K562 (cell line): ENCODE results near the gene BORCS8. TPM values are rescaled to one million over a fixed set of nuclear protein-coding genes. Genes with fewer than 3 reads are reported as not detected.
A peak's percentile ranks its signal among the peaks of the same experiment; 100 is the strongest.

Experiments
- ATF1 ChIP-seq, 2 experiments: fragments of 450-650 bp in 1 of 2; IDR thresholded peaks; 2 replicates each; pipeline ENCODE4 v1.6.1; 2016; ENCODE audit warnings: missing compliant biosample characterization in 1 of 2, missing genetic modification characterization in 1 of 2
- ATF7 ChIP-seq: fragments of 450-650 bp; IDR thresholded peaks from 2 replicates; pipeline ENCODE4 v1.7.1; 2014; ENCODE audit warnings: mild to moderate bottlenecking, moderate library complexity
- EGR1 ChIP-seq: fragments of 450-650 bp; conservative IDR thresholded peaks from 2 replicates; pipeline ENCODE4 v1.6.1; 2017; ENCODE audit warnings: mild to moderate bottlenecking
- FOXJ2 ChIP-seq: fragments of 200-800 bp; sonication (Bioruptor generic); IDR thresholded peaks from 2 replicates; pipeline ENCODE4 v1.6.1; 2016; ENCODE audit warnings: missing genetic modification characterization, missing compliant biosample characterization
- POLR2A ChIP-seq: fragments of 450-650 bp; conservative IDR thresholded peaks from 2 replicates; pipeline ENCODE4 v1.6.1; 2016
- RBM22 ChIP-seq: fragments of 200-400 bp; formaldehyde crosslinking; IDR thresholded peaks from 2 replicates; pipeline ENCODE4 v1.6.1; 2018; ENCODE audit warnings: low read length, low read depth; ENCODE audit not compliant: poor library complexity, severe bottlenecking
- SMAD4 ChIP-seq: fragments of 250-450 bp; sonication (Bioruptor Pico); conservative IDR thresholded peaks from 2 replicates; pipeline ENCODE4 v1.8.0; 2021; ENCODE audit warnings: inconsistent platforms, mild to moderate bottlenecking, moderate library complexity
- polyA plus RNA-seq, 8 experiments: library from polyadenylated mRNA; depleted of rRNA in 4 of 8; stranded (reverse) in 5 of 8; unstranded in 3 of 8; fragments of >200 nt; fragmentation: Nextera tagmentation in 2 of 8; fragmentation: Illumina TruSeq in 1 of 8; extraction: Ambion mirVana in 2 of 8; extraction: Trizol in 1 of 8; gene quantifications; 2 replicates each; pipeline versions ENCODE4 v1.2.1 to v1.2.3, GENCODE V29; 2011 to 2014; ENCODE audit warnings: inconsistent platforms in 1 of 8, missing spikeins in 1 of 8
- total RNA-seq, 7 experiments: library from RNA; depleted of rRNA in 6 of 7; stranded (reverse); fragments of >200 nt in 6 of 7; fragmentation: Illumina TruSeq in 2 of 7; extraction: Trizol in 2 of 7; gene quantifications; 2 replicates each; pipeline versions ENCODE4 v1.2.1 to v1.2.3, GENCODE V29; 2011 to 2021; ENCODE audit warnings: low replicate concordance in 1 of 7
- TF ChIP-seq, protein P1 (sequence below): sonication (generic); formaldehyde crosslinking; IDR thresholded peaks from 2 replicates; pipeline ENCODE4 v1.8.1; 2023; ENCODE audit warnings: mild to moderate bottlenecking, missing genetic modification reagents
- TF ChIP-seq, protein P2 (sequence below): fragments of 250-450 bp; sonication (Bioruptor Pico); IDR thresholded peaks from 2 replicates; pipeline ENCODE4 v1.8.0; 2022; ENCODE audit warnings: inconsistent platforms
- TF ChIP-seq, protein P3 (sequence below), 2 experiments: fragments of 250-450 bp in 1 of 2; fragments of 450-650 bp in 1 of 2; sonication (Bioruptor Pico) in 1 of 2; IDR thresholded peaks; 2 replicates each; pipeline versions ENCODE4 v1.6.1 to v1.8.0; 2016 to 2021; ENCODE audit warnings: mild to moderate bottlenecking in 2 of 2, moderate library complexity in 2 of 2, missing compliant biosample characterization in 1 of 2, missing genetic modification characterization in 1 of 2
- TF ChIP-seq, protein P4 (sequence below): fragments of 450-650 bp; formaldehyde crosslinking; conservative IDR thresholded peaks from 2 replicates; pipeline ENCODE4 v1.4.0; 2022; ENCODE audit warnings: mild to moderate bottlenecking, missing genetic modification characterization
- TF ChIP-seq, protein P5 (sequence below), 2 experiments: fragments of 450-650 bp; formaldehyde crosslinking in 1 of 2; IDR thresholded peaks; 2 replicates each; pipeline versions ENCODE4 v1.4.0 to v1.6.1; 2014 to 2020; ENCODE audit warnings: mild to moderate bottlenecking in 2 of 2, borderline replicate concordance in 1 of 2, low read depth in 1 of 2

Gene BORCS8
- total and polyA plus RNA-seq, 9 of the 15 experiments (the other 6 are each of a cell fraction or from before 2014, with no cell fraction given): 4.6 to 33.6 (median 16.3) TPM

DNA sequence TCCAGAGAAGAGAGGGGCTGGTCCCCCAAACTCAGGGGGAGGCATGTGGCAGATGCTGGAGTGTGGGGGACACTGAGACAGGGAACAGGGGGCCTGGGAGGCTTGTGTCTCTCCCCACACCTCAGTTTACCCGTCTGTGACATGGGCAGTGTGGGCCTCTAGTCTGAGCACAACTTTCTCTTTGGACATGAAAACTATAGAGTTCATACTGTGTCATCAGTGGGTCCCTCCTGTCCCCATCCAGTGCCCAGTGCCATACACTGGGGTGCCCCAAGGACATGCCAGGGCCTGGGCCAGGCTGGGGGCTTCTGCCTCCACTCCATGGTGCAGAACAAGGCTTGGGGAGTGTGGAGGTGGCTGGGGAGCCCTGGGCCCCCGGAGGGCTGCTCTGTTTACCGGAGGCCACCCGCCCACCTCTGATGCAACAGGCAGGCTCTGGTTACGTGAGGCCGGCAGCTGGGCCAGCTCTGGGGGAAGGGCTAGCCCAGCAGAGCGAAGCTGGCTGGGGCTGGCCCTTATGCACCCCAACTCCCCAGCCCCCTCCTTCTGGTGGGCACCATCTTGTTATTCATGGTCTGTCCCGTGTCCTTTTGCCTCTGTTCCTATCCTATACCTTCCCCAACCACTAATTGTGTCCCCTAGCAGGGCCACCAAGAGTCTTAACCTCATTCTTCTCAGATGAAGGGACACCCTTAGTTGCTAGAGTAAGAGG lies 20.0 kb downstream of the BORCS8 start (continued):
- TF ChIP-seq, protein P1, sequence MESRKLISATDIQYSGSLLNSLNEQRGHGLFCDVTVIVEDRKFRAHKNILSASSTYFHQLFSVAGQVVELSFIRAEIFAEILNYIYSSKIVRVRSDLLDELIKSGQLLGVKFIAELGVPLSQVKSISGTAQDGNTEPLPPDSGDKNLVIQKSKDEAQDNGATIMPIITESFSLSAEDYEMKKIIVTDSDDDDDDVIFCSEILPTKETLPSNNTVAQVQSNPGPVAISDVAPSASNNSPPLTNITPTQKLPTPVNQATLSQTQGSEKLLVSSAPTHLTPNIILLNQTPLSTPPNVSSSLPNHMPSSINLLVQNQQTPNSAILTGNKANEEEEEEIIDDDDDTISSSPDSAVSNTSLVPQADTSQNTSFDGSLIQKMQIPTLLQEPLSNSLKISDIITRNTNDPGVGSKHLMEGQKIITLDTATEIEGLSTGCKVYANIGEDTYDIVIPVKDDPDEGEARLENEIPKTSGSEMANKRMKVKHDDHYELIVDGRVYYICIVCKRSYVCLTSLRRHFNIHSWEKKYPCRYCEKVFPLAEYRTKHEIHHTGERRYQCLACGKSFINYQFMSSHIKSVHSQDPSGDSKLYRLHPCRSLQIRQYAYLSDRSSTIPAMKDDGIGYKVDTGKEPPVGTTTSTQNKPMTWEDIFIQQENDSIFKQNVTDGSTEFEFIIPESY (CRISPR knock-in tag): peak; percentile 57; the same call in 1 of the 2 replicates
- TF ChIP-seq, protein P2, sequence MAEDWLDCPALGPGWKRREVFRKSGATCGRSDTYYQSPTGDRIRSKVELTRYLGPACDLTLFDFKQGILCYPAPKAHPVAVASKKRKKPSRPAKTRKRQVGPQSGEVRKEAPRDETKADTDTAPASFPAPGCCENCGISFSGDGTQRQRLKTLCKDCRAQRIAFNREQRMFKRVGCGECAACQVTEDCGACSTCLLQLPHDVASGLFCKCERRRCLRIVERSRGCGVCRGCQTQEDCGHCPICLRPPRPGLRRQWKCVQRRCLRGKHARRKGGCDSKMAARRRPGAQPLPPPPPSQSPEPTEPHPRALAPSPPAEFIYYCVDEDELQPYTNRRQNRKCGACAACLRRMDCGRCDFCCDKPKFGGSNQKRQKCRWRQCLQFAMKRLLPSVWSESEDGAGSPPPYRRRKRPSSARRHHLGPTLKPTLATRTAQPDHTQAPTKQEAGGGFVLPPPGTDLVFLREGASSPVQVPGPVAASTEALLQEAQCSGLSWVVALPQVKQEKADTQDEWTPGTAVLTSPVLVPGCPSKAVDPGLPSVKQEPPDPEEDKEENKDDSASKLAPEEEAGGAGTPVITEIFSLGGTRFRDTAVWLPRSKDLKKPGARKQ (CRISPR knock-in tag): no peak
- TF ChIP-seq, protein P3, sequence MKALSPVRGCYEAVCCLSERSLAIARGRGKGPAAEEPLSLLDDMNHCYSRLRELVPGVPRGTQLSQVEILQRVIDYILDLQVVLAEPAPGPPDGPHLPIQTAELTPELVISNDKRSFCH (CRISPR knock-in tag; IDR thresholded peaks at IDR 0.05): no peak
- TF ChIP-seq, protein P3 (tag; IDR thresholded peaks at IDR 0.05): peak; percentile 34; the same call in 1 of the 2 replicates
- TF ChIP-seq ATF7 (peak; percentile 69; the same call in 1 of the 2 replicates), RBM22 (peak; percentile 55), ATF1 (CRISPR knock-in tag; IDR thresholded peaks at IDR 0.05) (no peak), ATF1 (tag; IDR thresholded peaks at IDR 0.05) (peak; percentile 41), FOXJ2 (tag) (peak; percentile 56; the same call in 1 of the 2 replicates), EGR1 (peak; percentile 83), SMAD4 (CRISPR knock-in tag) (peak; percentile 67), POLR2A (0 out of 2 replicates have a peak, but pooled peaks have one; percentile 8)
- TF ChIP-seq, protein P4, sequence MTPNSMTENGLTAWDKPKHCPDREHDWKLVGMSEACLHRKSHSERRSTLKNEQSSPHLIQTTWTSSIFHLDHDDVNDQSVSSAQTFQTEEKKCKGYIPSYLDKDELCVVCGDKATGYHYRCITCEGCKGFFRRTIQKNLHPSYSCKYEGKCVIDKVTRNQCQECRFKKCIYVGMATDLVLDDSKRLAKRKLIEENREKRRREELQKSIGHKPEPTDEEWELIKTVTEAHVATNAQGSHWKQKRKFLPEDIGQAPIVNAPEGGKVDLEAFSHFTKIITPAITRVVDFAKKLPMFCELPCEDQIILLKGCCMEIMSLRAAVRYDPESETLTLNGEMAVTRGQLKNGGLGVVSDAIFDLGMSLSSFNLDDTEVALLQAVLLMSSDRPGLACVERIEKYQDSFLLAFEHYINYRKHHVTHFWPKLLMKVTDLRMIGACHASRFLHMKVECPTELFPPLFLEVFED: no peak
- TF ChIP-seq, protein P5, sequence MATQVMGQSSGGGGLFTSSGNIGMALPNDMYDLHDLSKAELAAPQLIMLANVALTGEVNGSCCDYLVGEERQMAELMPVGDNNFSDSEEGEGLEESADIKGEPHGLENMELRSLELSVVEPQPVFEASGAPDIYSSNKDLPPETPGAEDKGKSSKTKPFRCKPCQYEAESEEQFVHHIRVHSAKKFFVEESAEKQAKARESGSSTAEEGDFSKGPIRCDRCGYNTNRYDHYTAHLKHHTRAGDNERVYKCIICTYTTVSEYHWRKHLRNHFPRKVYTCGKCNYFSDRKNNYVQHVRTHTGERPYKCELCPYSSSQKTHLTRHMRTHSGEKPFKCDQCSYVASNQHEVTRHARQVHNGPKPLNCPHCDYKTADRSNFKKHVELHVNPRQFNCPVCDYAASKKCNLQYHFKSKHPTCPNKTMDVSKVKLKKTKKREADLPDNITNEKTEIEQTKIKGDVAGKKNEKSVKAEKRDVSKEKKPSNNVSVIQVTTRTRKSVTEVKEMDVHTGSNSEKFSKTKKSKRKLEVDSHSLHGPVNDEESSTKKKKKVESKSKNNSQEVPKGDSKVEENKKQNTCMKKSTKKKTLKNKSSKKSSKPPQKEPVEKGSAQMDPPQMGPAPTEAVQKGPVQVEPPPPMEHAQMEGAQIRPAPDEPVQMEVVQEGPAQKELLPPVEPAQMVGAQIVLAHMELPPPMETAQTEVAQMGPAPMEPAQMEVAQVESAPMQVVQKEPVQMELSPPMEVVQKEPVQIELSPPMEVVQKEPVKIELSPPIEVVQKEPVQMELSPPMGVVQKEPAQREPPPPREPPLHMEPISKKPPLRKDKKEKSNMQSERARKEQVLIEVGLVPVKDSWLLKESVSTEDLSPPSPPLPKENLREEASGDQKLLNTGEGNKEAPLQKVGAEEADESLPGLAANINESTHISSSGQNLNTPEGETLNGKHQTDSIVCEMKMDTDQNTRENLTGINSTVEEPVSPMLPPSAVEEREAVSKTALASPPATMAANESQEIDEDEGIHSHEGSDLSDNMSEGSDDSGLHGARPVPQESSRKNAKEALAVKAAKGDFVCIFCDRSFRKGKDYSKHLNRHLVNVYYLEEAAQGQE (IDR thresholded peaks at IDR 0.05; ENCODE audit: borderline replicate concordance): peak; percentile 26; the same call in 1 of the 2 replicates
- TF ChIP-seq, protein P5 (CRISPR knock-in tag; IDR thresholded peaks at IDR 0.05; ENCODE audit: low read depth): no peak
